ENCODE data around the gene RBMS3. TPM values are rescaled to one million over a fixed set of nuclear protein-coding genes. Genes with fewer than 3 reads are reported as not detected.

Gene RBMS3
- total RNA-seq, 2 experiments from 2014 or later = 1.0 TPM; not detected in 1

GRCh38 chr3:29764041-29764440, 483.2 kb downstream of the RBMS3 start:
- Histone ChIP-seq H3K9me2 (ENCODE audit: insufficient read depth, low read length) (no peaks in the 10 kb centered on the region), H2AFZ (ENCODE audit: low read length) (no peak overlapping the region), H4K20me1 (ENCODE audit: insufficient read depth, low read length) (no peaks in the 10 kb centered on the region), H3K36me3 (ENCODE audit: insufficient read depth, low read length) (no peaks in the 10 kb centered on the region), H3K4me1 (ENCODE audit: insufficient read depth, low read length, poor library complexity, severe bottlenecking) (no peaks in the 10 kb centered on the region), H3K9me3 (ENCODE audit: low read length) (no peaks in the 10 kb centered on the region), H3K79me2 (ENCODE audit: insufficient read depth, low read depth, low read length) (no peaks in the 10 kb centered on the region), H3K4me3 (ENCODE audit: low read depth, low read length, poor library complexity, severe bottlenecking) (no peak overlapping the region), H3K27ac (ENCODE audit: low read depth, low read length, poor library complexity, severe bottlenecking) (no peak overlapping the region), H3K4me2 (ENCODE audit: low read length) (no peak overlapping the region)
- POLR2A ChIA-PET = interaction anchor here (0.8 kb wide), 1 partner anchor 73 kb away, joined by 3 read pairs; no protein-coding TSS in a partner anchor
- TF ChIP-seq CTCF (conservative IDR thresholded peaks at IDR 0.05; ENCODE audit: low read length) (no peak), EZH2phosphoT487 (IDR thresholded peaks at IDR 0.05; ENCODE audit: borderline replicate concordance, low read depth, low read length) (no peak)
- CTCF ChIA-PET (ENCODE audit: unreplicated experiment) = no interaction called here
- BruUV-seq (replicated peaks) = no TSS peak
- intact Hi-C loops (cut with micrococcal nuclease; ENCODE audit: unreplicated experiment) = no loop called here
- no peak for DNase-seq (ENCODE audit: low spot score)

- Histone ChIP-seq H3K36me3 (ENCODE audit: insufficient read depth, low read length) (no peaks in the 10 kb centered on the region), H4K20me1 (ENCODE audit: insufficient read depth, low read length) (no peaks in the 10 kb centered on the region), H3K27ac (ENCODE audit: low read depth, low read length, poor library complexity, severe bottlenecking) (no peak overlapping the region), H2AFZ (ENCODE audit: low read length) (no peak overlapping the region), H3K4me1 (ENCODE audit: insufficient read depth, low read length, poor library complexity, severe bottlenecking) (no peaks in the 10 kb centered on the region), H3K9me2 (ENCODE audit: insufficient read depth, low read length) (no peaks in the 10 kb centered on the region), H3K4me2 (ENCODE audit: low read length) (no peak overlapping the region), H3K9me3 (ENCODE audit: low read length) (no peaks in the 10 kb centered on the region), H3K79me2 (ENCODE audit: insufficient read depth, low read depth, low read length) (no peaks in the 10 kb centered on the region), H3K4me3 (ENCODE audit: low read depth, low read length, poor library complexity, severe bottlenecking) (no peak overlapping the region)
- BruUV-seq (replicated peaks) = no TSS peak
- CTCF ChIA-PET (ENCODE audit: unreplicated experiment) = no interaction called here
- intact Hi-C loops (cut with micrococcal nuclease; ENCODE audit: unreplicated experiment) = no loop called here
- DNase-seq (ENCODE audit: low spot score) = no peak
- TF ChIP-seq CTCF (conservative IDR thresholded peaks at IDR 0.05; ENCODE audit: low read length) = peak; percentile 67
- TF ChIP-seq EZH2phosphoT487 (IDR thresholded peaks at IDR 0.05; ENCODE audit: borderline replicate concordance, low read depth, low read length) = no peak
- POLR2A ChIA-PET = no interaction called here
These were observed 483.9 kb downstream of the RBMS3 start for GRCh38 chr3:29764603-29765254.

GRCh38 chr3:29771602-29772001, 490.7 kb downstream of the RBMS3 start:
- Histone ChIP-seq H3K4me1 (ENCODE audit: insufficient read depth, low read length, poor library complexity, severe bottlenecking) (no peaks in the 10 kb centered on the region), H4K20me1 (ENCODE audit: insufficient read depth, low read length) (no peaks in the 10 kb centered on the region), H3K27ac (ENCODE audit: low read depth, low read length, poor library complexity, severe bottlenecking) (no peak overlapping the region), H3K79me2 (ENCODE audit: insufficient read depth, low read depth, low read length) (no peaks in the 10 kb centered on the region), H3K9me2 (ENCODE audit: insufficient read depth, low read length) (no peaks in the 10 kb centered on the region), H3K4me3 (ENCODE audit: low read depth, low read length, poor library complexity, severe bottlenecking) (no peak overlapping the region), H3K36me3 (ENCODE audit: insufficient read depth, low read length) (no peaks in the 10 kb centered on the region), H3K9me3 (ENCODE audit: low read length) (no peaks in the 10 kb centered on the region), H2AFZ (ENCODE audit: low read length) (no peak overlapping the region), H3K4me2 (ENCODE audit: low read length) (no peak overlapping the region)
- TF ChIP-seq CTCF (conservative IDR thresholded peaks at IDR 0.05; ENCODE audit: low read length) (no peak), EZH2phosphoT487 (IDR thresholded peaks at IDR 0.05; ENCODE audit: borderline replicate concordance, low read depth, low read length) (no peak)
- BruUV-seq (replicated peaks) = no TSS peak
- ChIA-PET CTCF (ENCODE audit: unreplicated experiment) (no interaction called here), POLR2A (no interaction called here)
- intact Hi-C loops (cut with micrococcal nuclease; ENCODE audit: unreplicated experiment) = no loop called here
- DNase-seq (ENCODE audit: low spot score) = no peak

Measured in OCI-LY7 (cell line).